Fibroblast of the conjunctiva (primary cell): ENCODE measurements around the gene MRTFA.

Experiments used
- DNase-seq: peaks from one replicate; pipeline ENCODE4 v3.0.0-alpha.2; 2010; ENCODE audit warnings: low read depth

Gene MRTFA

DNA sequence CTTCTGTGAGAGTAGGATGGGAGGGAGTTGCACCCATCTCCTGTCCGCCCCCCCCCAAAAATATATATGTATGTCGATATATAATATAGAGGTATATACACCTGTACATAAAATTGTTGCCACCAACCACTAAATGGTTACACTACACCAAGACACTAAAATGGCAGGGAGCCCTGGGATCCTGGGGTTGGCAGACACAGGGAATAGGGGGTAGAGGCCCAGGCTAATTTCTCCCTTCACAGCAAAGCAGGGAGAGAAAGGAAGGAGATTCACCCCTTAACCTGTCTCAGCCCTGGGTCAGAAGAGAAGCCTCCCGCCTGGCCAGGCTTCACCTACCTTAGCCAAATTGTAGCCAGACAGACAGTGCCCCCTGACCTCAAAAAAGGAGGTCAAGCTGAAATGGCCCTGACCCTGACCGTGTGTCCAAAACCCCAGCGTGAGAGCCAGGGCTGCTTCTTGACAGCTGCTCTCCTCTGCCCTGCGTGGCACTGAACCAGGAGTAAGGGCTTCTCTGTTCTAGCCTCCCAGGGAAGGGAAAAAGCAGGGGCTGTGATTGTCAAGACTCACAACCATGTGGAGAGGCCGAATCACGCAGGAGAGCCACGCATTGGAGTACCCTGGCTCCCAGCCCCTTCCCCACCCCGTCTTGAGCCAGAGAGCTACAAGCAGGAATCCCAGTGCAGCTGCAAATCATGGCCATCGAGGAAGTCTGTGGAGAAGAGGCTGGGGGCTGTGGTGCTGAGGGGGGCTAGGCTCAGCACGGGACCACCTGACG is 225.6 kb downstream of the MRTFA start:
- no peak for DNase-seq

DNA sequence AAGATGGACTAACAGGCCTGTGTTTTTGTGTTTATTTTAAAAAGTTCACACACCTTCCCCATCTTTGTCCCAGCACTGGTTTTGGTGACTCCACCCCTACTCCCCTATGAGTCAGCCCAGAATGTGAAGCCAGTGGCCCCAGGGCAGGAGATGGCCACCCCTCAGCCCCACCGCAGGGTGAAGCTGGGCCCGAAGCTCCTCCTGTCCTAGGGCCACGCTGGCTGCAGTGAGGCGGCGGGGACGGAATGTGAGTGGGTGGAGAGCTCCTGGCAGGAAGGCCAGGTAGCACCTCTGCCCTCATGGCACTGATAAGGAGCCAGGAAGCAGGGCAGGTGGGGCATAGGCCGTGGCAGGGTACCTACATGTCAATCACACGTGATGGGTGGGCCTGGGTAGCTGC is 226.2 kb downstream of the MRTFA start:
- no peak for DNase-seq

- DNase-seq: no peak
Observed at GRCh38 chr22:40409613-40410113, 226.9 kb downstream of the MRTFA start.

DNA sequence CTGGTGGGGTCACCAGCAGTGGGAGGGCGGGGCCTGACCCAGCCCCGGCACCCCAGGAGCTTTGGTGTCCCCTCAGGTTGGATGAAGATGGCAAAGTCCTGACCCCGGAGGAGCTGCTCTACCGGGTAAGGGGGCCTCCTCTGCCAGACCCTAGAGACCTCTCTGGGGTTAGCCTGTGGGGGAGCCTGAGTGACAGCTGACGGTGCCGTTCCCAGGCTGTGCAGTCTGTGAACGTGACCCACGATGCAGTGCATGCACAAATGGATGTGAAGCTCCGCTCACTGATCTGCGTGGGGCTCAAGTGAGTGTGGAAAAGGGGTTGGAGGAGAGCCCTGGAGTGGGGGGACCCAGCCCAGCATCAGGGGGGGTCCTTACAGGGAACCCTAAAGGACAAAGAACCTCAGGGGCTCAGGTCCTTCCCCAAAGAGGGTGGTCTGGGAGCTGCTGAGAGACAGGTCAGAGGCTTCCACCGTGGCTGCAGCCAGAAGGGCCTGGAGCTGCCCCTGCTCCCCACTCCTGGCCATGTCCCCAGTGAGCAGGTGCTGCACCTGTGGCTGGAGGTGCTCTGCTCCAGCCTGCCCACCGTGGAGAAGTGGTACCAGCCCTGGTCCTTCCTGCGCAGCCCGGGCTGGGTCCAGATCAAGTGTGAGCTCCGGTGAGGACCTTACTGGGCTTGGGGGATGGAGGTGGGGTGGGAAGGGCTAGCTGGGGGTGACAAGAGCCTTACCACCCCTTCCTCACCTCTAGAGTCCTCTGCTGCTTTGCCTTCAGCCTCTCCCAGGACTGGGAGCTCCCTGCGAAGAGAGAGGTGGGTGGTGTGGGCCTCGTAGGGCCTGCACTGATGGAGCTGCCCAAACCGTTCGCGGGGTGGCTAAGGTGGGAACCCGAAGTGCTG is 227.6 kb downstream of the MRTFA start:
- DNase-seq: no peak

GRCh38 chr22:40407831-40408717 is 228.4 kb downstream of the MRTFA start:
- no peak for DNase-seq

DNA sequence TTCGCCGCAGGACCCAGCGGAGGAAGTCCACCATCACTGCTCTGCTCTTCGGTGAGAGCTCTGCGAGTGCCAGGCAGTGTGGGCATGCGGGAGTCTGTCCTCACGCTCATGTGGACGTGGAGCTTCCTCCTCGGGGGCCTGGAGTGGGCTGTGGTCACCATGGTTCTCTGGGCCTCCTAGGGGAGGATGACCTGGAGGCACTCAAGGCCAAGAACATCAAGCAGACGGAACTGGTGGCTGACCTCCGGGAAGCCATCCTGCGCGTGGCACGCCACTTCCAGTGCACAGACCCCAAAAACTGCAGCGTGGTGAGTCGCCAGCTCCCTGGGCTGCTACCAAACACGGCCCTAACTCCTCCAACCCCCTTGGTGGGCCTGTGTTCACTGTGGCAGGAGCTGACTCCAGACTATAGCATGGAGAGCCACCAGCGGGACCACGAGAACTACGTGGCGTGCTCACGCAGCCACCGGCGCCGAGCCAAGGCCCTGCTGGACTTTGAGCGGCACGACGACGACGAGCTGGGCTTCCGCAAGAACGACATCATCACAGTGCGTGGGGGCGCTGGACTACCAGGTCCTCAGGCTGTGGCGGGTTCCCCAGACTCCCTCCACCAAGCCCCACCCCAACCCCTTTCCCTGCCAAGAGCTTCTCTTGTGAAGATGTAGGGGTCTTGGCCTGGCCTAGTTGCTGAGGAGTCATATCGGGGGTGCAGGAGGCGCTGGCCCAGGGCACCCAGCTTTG is 229.3 kb downstream of the MRTFA start:
- no peak for DNase-seq

- no peak for DNase-seq
Observed at GRCh38 chr22:40406063-40406890, 230.2 kb downstream of the MRTFA start.

- no peak for DNase-seq
Observed at GRCh38 chr22:40405178-40406062, 231.1 kb downstream of the MRTFA start.

- DNase-seq: no peak
Observed at GRCh38 chr22:40404251-40405177, 232.0 kb downstream of the MRTFA start.

GRCh38 chr22:40403651-40404050 is 232.9 kb downstream of the MRTFA start:
- DNase-seq: no peak

- no peak for DNase-seq
Observed at GRCh38 chr22:40403141-40403540, 233.4 kb downstream of the MRTFA start.

DNA sequence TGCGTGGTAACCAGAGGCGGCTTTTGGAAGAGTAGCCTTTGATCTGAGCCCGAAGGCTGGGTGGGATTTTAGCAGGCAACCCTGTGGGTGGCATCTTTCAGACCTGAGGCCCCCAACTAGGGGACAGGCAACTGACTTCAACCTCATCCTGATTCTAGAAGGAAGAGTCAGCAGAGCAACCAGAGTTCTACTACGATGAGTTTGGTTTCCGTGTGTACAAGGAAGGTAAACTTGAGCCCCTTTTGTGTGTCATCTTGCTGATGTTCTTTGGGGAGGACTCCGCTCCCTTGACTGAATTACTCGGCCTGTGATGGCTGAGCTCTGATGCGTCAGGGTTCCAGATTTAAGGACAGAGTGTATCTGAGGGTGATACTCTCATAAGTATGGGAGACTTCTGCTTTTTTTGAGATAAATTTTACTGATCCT is 234.5 kb downstream of the MRTFA start:
- no peak for DNase-seq

GRCh38 chr22:40401532-40401931 is 235.0 kb downstream of the MRTFA start:
- no peak for DNase-seq

DNA sequence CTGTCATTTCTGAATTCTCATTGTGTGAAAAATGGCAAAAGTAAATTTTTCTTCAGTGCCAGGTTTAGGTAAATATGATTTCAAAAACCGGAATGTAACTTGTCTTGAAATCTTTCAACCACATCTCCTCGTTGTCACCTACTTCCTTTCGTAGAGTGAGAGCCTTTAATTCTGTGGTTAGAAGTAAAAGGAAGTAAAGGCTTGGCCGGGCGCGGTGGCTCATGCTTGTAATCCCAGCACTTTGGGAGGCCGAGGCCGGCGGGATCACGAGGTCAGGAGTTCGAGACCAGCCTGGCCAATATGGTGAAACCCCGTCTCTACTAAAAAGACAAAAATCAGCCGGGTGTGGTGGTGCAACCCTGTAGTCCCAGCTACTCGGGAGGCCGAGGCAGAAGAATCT is 236.4 kb downstream of the MRTFA start:
- no peak for DNase-seq

- no peak for DNase-seq
Observed at GRCh38 chr22:40399621-40400020, 236.9 kb downstream of the MRTFA start.

DNA sequence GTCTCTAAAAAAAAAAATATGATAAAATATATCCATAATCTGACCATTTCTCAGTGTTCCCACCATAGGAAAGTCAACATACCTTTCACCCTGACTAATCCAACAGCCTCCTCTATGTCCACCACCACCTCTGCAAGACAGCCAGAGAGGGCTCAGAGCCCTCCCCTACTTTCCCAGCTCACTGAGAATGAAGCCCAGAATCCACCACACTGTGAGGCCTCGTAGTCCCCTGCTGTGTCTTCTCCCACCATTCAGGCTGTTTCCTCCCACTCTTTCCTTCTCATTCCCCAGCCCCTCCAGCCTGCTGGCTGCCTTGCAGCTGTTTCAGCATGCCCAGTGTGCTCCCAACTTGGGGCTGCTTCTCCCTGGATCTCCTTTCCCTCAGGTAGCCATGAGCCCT is 239.1 kb downstream of the MRTFA start:
- DNase-seq: no peak

DNA sequence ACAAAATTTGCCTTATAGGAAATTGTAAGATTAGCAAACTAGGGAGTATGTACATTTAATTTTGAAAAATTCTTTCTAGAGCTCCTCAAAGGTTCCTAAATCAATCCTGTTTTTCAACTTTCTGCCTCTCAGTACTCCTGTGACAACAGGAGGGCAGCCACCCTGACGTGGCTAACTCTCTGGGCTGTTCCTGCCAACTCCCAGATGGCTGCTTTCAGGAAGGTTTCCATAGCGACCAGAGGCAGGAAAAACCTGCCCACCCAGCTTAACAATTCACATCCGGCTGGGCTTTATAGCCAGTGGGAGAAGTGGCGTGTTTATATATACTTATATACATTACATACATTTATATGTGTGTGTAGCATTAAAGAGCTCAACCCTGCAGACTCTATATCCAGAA is 239.6 kb downstream of the MRTFA start:
- peak; percentile 20 for DNase-seq

GRCh38 chr22:40395607-40396006 is 240.9 kb downstream of the MRTFA start:
- no peak for DNase-seq
